Measurements from ENCODE around the gene PDE11A.

The PDE11A gene

GRCh38 chr2:177682006-177682405 is 390.6 kb downstream of the PDE11A start:
- H3K27me3 ChIP-seq (ENCODE audit: insufficient read depth, low read depth, severe bottlenecking), result no peaks in the 10 kb centered on the region
- H3K27ac ChIP-seq, result no peak overlapping the region
- no peaks in the 10 kb centered on the region for H3K9me3 ChIP-seq (ENCODE audit: severe bottlenecking)
- DNase-seq, result no peak
- TF ChIP-seq, protein P1, sequence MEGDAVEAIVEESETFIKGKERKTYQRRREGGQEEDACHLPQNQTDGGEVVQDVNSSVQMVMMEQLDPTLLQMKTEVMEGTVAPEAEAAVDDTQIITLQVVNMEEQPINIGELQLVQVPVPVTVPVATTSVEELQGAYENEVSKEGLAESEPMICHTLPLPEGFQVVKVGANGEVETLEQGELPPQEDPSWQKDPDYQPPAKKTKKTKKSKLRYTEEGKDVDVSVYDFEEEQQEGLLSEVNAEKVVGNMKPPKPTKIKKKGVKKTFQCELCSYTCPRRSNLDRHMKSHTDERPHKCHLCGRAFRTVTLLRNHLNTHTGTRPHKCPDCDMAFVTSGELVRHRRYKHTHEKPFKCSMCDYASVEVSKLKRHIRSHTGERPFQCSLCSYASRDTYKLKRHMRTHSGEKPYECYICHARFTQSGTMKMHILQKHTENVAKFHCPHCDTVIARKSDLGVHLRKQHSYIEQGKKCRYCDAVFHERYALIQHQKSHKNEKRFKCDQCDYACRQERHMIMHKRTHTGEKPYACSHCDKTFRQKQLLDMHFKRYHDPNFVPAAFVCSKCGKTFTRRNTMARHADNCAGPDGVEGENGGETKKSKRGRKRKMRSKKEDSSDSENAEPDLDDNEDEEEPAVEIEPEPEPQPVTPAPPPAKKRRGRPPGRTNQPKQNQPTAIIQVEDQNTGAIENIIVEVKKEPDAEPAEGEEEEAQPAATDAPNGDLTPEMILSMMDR (IDR thresholded peaks at IDR 0.05; ENCODE audit: low read depth, low read length), result no peak
- H3K36me3 ChIP-seq, result no peaks in the 10 kb centered on the region
- H3K4me3 ChIP-seq (ENCODE audit: low read depth, low read length), result no peak overlapping the region

DNA sequence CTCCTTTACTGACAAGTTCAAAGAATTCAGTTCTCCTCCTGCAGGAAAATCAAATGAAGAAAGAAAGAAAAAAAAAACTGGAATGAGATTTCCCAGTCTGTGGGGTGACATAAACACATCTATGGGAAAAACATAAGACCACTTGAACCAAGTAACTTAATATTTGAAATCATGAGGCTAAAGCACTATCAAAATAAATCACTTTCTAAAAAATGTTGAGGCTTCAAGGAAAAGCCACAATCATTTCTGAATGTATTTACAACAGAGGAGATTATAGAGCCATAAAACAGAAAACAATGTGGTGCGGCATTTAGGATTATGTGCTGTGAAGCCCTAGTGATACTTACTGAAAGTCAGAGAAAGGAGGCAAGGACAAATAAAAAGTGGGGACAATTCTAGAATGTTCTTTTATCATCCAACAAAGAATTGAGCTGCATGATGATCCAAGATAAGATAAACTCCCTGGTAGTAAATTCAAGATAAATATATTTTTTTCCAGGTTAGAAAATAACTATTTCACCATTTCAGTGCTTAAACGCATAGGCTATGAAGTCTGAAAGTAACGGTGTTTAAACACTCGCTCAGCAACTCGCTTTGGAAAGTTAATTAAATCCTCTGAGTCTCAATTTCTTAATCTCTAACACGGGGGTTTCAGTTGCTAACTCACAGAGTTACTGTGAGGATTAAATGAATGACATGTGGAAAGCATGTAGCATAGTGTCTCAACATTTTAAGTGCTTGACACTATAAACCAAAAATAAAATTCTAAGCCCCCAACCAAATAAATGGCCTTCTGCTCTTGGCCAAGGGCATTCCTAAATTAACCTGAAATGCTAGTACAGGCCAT is 391.5 kb downstream of the PDE11A start:
- H3K9me3 ChIP-seq (ENCODE audit: severe bottlenecking), result no peaks in the 10 kb centered on the region

DNA sequence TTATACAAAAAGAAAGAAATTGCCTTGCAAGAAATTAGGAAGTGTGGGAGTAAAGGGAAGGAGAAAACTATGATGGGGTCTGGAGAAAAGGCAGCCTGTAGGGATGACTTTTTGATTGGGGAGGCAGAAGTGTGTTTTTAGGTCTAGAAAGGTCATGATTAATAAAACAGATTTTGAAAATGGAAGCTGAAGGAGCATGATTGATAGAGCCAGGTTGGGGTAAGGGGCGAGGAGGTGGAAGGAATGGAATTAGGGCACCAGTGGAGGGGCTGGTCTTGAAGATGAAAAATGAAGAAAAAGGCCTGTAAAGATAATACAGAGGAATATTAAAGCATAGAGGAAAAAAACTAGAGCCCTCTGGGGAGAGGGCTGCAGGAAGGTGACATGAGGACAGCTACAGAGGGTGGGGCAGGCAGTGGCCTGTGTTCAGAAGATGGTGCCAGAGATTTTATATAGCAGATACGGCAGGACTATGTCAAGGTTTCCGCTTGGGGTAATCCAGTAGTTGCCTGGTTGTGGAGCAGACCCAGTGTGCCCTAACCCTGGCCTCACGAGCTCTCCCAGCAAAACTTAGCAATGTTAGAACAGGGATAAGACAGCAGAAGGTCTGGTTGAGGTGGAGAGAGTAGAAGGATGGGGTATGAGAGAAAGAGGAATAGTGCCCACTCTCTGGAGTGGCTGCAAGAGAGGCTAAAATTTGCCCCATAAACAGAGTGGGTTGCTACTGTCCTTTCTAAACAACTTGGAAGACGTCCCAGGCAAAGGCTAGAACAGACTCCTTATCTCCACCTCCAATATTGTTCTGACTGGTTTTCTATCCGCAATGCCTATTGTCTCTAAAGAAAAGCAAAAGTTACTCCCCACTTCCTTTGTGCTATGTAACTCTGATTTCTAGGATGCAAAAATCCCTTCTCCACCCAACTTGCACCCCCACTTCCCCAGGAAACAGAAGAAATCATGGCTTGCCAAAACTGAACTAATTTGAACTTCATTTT is 392.7 kb downstream of the PDE11A start:
- no peak for DNase-seq
- Histone ChIP-seq H3K36me3 (no peaks in the 10 kb centered on the region), H3K27me3 (ENCODE audit: insufficient read depth, low read depth, severe bottlenecking) (no peaks in the 10 kb centered on the region), H3K4me3 (ENCODE audit: low read depth, low read length) (no peak overlapping the region), H3K27ac (no peak overlapping the region), H3K9me3 (ENCODE audit: severe bottlenecking) (no peaks in the 10 kb centered on the region)
- TF ChIP-seq, protein P1 (IDR thresholded peaks at IDR 0.05; ENCODE audit: low read depth, low read length), result no peak

More for the DNA sequence above, 391.5 kb downstream of the PDE11A start:
- no peaks in the 10 kb centered on the region for H3K27me3 ChIP-seq (ENCODE audit: insufficient read depth, low read depth, severe bottlenecking)
- no peak overlapping the region for H3K27ac ChIP-seq
- H3K4me3 ChIP-seq (ENCODE audit: low read depth, low read length), result no peak overlapping the region
- no peaks in the 10 kb centered on the region for H3K36me3 ChIP-seq
- DNase-seq, result no peak
- TF ChIP-seq, protein P1 (IDR thresholded peaks at IDR 0.05; ENCODE audit: low read depth, low read length), result no peak

DNA sequence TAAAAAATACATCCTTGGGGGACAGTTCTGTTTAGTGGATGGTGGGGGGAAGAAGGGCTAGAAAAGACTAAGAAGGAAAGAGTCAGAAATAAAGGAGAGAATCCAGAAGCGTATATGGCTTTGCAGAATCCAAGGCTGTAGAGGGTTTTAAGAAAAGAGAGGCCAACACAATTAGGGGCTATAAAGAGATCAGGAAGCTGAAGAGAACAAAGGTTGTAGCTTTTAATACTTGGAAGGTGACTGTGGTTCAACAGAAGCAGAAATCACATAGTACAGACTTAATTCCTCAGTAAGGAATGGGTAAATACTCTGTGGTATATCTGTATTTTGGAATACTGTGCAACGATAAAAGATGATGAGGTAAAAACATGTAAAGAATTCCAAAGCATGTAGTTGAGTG is 393.6 kb downstream of the PDE11A start:
- H3K27ac ChIP-seq, result no peak overlapping the region
- TF ChIP-seq, protein P1 (IDR thresholded peaks at IDR 0.05; ENCODE audit: low read depth, low read length), result no peak
- no peaks in the 10 kb centered on the region for H3K36me3 ChIP-seq
- no peaks in the 10 kb centered on the region for H3K27me3 ChIP-seq (ENCODE audit: insufficient read depth, low read depth, severe bottlenecking)
- H3K4me3 ChIP-seq (ENCODE audit: low read depth, low read length), result no peak overlapping the region
- DNase-seq, result no peak
- peaks cover 5% of the 10 kb centered on the region for H3K9me3 ChIP-seq (ENCODE audit: severe bottlenecking)

DNA sequence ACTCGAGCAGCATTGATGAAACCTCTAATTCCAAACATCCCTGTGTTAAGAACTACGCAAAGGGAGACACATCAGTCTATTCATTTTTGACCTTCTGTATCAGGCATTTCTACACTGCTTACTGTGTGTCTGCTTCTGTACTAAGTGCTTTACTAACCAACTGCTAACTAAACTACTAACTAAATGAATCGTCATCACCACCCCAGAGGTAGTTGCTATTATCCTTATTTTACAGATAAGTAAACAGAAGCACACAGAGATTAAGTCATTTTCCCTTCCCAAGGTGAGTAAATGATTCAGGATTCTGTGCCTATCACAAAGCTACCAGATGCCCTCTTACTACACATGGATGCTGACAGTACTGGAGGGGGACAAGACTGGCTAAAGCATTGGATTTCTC is 395.9 kb downstream of the PDE11A start:
- Histone ChIP-seq H3K4me3 (ENCODE audit: low read depth, low read length) (no peak overlapping the region), H3K9me3 (ENCODE audit: severe bottlenecking) (peaks cover 8% of the 10 kb centered on the region), H3K36me3 (no peaks in the 10 kb centered on the region), H3K27ac (no peak overlapping the region), H3K27me3 (ENCODE audit: insufficient read depth, low read depth, severe bottlenecking) (no peaks in the 10 kb centered on the region)
- TF ChIP-seq, protein P1 (IDR thresholded peaks at IDR 0.05; ENCODE audit: low read depth, low read length), result no peak
- DNase-seq, result no peak

All from WERI-Rb-1 (cell line).